A549 (cell line): ENCODE data around the gene GNLY.

Experiments used
- BHLHE40 ChIP-seq: IDR thresholded peaks from 2 replicates; pipeline ENCODE4 v1.6.1; 2012; ENCODE audit warnings: low read depth, low read length, inconsistent platforms
- CHD2 ChIP-seq: fragments of 150-350 bp; IDR thresholded peaks from 2 replicates; pipeline ENCODE4 v1.6.1; 2014; ENCODE audit warnings: low read length; ENCODE audit not compliant: partially characterized antibody
- CTCF ChIP-seq: fragments of >200 bp; sonication (Bioruptor Twin); formaldehyde crosslinking; IDR thresholded peaks from 3 replicates; pipeline ENCODE4 v1.5.1; 2016
- HMGXB4 ChIP-seq: fragments of 250-450 bp; sonication (Bioruptor Pico); IDR thresholded peaks from 2 replicates; pipeline ENCODE4 v1.5.0; 2021; ENCODE audit warnings: mild to moderate bottlenecking, moderate library complexity, borderline replicate concordance
- MAX ChIP-seq: IDR thresholded peaks from 2 replicates; pipeline ENCODE4 v1.6.1; 2012
- MAZ ChIP-seq: fragments of 150-350 bp; IDR thresholded peaks from 2 replicates; pipeline ENCODE4 v1.6.1; 2014; ENCODE audit warnings: antibody characterized with exemption, low read depth, low read length, borderline replicate concordance
- NPAS2 ChIP-seq: fragments of 250-450 bp; sonication (Bioruptor Pico); IDR thresholded peaks from 2 replicates; pipeline ENCODE4 v1.8.0; 2022; ENCODE audit warnings: mild to moderate bottlenecking, moderate library complexity, borderline replicate concordance
- NR3C1 ChIP-seq: fragments of >200 bp; sonication (Bioruptor Twin); formaldehyde crosslinking; IDR thresholded peaks from 3 replicates; pipeline ENCODE4 v1.6.1; 2017
- POLR2A ChIP-seq: IDR thresholded peaks from 2 replicates; pipeline ENCODE4 v1.6.1; 2012; ENCODE audit warnings: mild to moderate bottlenecking, low read length
- RNF2 ChIP-seq: fragments of 200-600 bp; sonication (generic); IDR thresholded peaks from 2 replicates; pipeline ENCODE4 v1.6.1; 2016; ENCODE audit warnings: low read depth, mild to moderate bottlenecking, antibody characterized with exemption, moderate library complexity, borderline replicate concordance
- USF2 ChIP-seq: fragments of 450-650 bp; IDR thresholded peaks from 2 replicates; pipeline ENCODE4 v1.6.1; 2014; ENCODE audit warnings: antibody characterized with exemption
- ZC3H11A ChIP-seq: fragments of 450-650 bp; IDR thresholded peaks from 2 replicates; pipeline ENCODE4 v1.6.1; 2014; ENCODE audit warnings: antibody characterized with exemption, mild to moderate bottlenecking

- no peak for TF ChIP-seq CTCF
- no peak for TF ChIP-seq NR3C1
- no peak for TF ChIP-seq MAX
- no peak for TF ChIP-seq ZC3H11A
- TF ChIP-seq BHLHE40: no peak
- no peak for TF ChIP-seq HMGXB4 (CRISPR knock-in tag)
- TF ChIP-seq MAZ: no peak
- no peak for TF ChIP-seq NPAS2 (CRISPR knock-in tag)
- TF ChIP-seq RNF2: no peak
- no peak for TF ChIP-seq POLR2A
- TF ChIP-seq USF2: no peak
- no peak for TF ChIP-seq CHD2
These were observed 4.7 kb downstream of the GNLY start for GRCh38 chr2:85698880-85699254.
